ENCODE data around the gene BATF.

BATF gene

GRCh38 chr14:75501080-75501479, 21.2 kb upstream of the BATF start:
- DNase-seq, result no peak

GRCh38 chr14:75504411-75504810, 17.9 kb upstream of the BATF start:
- DNase-seq, result no peak

- no peak for DNase-seq
These were observed 15.3 kb upstream of the BATF start for GRCh38 chr14:75506930-75507329.

- no peak for DNase-seq
These were observed 11.7 kb upstream of the BATF start for GRCh38 chr14:75510547-75510946.

- no peak for DNase-seq
These were observed 11.1 kb upstream of the BATF start for GRCh38 chr14:75511201-75511600.

GRCh38 chr14:75513911-75514672, 8.2 kb upstream of the BATF start:
- no peak for DNase-seq

- DNase-seq, result no peak
These were observed 7.3 kb upstream of the BATF start for GRCh38 chr14:75514673-75515628.

- DNase-seq, result no peak
These were observed 6.7 kb upstream of the BATF start for GRCh38 chr14:75515629-75515996.

GRCh38 chr14:75518625-75519024, 3.6 kb upstream of the BATF start:
- DNase-seq, result no peak

GRCh38 chr14:75519394-75519793, 2.9 kb upstream of the BATF start:
- DNase-seq, result no peak

GRCh38 chr14:75519826-75520728, 2.2 kb upstream of the BATF start:
- DNase-seq, result no peak

- no peak for DNase-seq
These were observed 1.4 kb upstream of the BATF start for GRCh38 chr14:75520852-75521251.

GRCh38 chr14:75521415-75522199, 662 bp upstream of the BATF start:
- no peak for DNase-seq

- DNase-seq, result no peak
These were observed 682 bp downstream of the BATF start for GRCh38 chr14:75522983-75523318.

GRCh38 chr14:75523771-75524171, 1.5 kb downstream of the BATF start:
- no peak for DNase-seq

GRCh38 chr14:75525969-75526368, 3.7 kb downstream of the BATF start:
- DNase-seq, result no peak

GRCh38 chr14:75527449-75528163, 5.3 kb downstream of the BATF start:
- no peak for DNase-seq

- no peak for DNase-seq
These were observed 9.0 kb downstream of the BATF start for GRCh38 chr14:75531256-75531655.

GRCh38 chr14:75531660-75532317, 9.5 kb downstream of the BATF start:
- DNase-seq, result no peak

GRCh38 chr14:75533791-75534555, 11.7 kb downstream of the BATF start:
- no peak for DNase-seq
